GM21381 (cell line): ENCODE data around the gene PSMC6.
A peak's percentile ranks its signal among the peaks of the same experiment; 100 is the strongest.
"Not testable (repeated sequence)": the region's sequence is repeated elsewhere in the genome, so short reads cannot be mapped to it uniquely, and the experiment has no call there.

Source experiments
- ATAC-seq: cut with Tn5 transposase; IDR thresholded peaks from one replicate; pipeline ENCODE4 v1.9.1; 2021; ENCODE audit warnings: mild to moderate bottlenecking, moderate library complexity; ENCODE audit not compliant: unreplicated experiment

PSMC6 gene

GRCh38 chr14:52711666-52712065 lies 4.7 kb downstream of the PSMC6 start:
- ATAC-seq: no peak

GRCh38 chr14:52716155-52716554 lies 9.2 kb downstream of the PSMC6 start:
- no peak for ATAC-seq

DNA sequence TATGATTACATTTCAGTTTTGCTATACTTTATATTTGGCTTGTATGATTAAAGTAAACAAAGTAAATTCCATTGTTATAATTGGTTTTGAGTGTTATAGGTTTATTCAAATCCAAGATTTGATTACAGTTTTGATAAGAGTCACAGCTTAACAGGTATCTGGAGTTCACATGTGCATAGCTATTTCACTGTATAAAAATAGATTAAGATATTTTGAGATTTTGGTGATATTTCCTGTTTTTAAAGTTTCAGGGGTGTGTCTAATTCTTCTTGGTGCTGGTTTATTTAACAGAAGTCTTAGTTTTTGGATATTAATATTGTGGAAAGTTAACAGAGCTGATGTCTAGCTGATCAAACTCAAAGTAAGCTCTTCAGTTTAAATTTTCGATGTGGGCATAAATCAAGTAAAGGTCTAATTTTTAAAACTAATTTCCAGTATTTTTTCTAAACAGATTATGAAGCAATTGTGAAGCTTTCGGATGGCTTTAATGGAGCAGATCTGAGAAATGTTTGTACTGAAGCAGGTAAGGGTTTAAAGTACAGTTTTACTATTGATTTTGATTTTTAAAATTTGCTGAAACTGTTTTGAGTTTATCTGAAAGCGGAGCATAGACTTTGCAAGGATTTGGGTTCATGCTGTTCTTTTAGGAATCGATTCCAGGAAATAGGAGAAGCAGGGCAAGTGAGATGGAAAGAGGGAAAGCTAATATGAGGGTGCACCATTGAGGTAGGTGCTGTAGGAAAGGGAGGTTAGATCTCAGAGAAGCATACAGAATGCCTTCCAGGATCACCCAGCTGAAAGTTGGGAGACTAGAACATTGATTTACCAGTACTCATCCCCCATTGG lies 16.7 kb downstream of the PSMC6 start:
- ATAC-seq: no peak

DNA sequence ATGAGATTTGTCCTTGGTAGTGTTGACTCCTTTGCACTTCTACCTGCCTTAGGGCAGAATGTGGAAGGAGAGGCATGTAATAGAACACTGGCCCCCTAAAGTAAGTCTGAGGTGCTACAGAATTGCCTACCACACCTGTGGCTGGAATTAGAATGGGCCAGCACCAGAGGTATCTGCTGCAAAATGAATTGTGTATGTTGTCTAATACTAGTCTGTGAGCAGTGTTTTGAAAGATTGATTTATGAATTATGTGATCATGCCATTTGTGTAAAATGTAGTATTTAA lies 17.3 kb downstream of the PSMC6 start:
- no peak for ATAC-seq

DNA sequence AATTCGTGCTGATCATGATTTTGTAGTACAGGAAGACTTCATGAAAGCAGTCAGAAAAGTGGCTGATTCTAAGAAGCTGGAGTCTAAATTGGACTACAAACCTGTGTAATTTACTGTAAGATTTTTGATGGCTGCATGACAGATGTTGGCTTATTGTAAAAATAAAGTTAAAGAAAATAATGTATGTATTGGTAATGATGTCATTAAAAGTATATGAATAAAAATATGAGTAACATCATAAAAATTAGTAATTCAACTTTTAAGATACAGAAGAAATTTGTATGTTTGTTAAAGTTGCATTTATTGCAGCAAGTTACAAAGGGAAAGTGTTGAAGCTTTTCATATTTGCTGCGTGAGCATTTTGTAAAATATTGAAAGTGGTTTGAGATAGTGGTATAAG lies 20.5 kb downstream of the PSMC6 start:
- not testable (repeated sequence) for ATAC-seq

- not testable (repeated sequence) for ATAC-seq
These were observed 22.0 kb downstream of the PSMC6 start for GRCh38 chr14:52729035-52729434.

GRCh38 chr14:52729585-52729924 lies 22.6 kb downstream of the PSMC6 start:
- no peak for ATAC-seq

DNA sequence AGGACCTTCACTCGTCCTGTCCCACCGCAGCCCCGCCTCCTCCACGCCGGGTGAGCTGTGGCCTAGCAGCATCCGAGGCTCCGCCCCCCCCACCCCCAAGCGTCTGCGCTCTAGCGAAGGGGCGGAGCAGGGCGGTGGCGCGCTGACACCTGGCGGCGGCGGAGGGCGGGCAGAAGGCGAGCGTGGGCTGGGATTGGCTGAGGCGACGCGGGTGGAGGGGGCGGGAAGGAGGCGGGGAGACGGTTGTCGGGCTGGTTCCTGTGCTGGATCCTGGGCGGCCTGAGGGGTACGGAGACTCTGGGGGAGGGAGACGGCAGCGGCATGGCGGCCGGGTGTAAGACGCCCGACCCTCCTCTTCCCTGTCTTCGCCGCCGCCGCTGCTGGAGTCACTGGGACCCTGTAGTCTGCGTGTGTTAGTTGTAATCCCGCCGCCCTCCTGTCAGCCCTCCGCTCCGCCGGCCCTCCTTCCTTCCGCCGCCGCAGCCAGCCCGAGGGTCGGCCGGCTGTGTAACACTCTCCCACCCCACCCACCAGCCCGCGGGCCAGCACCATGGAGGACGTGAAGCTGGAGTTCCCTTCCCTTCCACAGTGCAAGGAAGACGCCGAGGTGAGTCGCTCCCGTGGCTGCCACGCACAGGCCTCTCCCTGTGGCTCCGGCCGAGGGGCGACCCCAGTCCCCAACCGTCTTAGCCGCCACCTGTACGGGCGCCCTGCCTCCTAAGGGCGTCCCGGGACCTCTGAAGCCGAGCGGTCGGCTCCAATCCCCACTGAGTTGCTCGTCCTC lies 23.1 kb downstream of the PSMC6 start, which contains the start of gene STYX:
TSS of gene STYX (plus strand) at position 242 of the 784 bp plus-strand sequence. CDS start at position 551, 309 bp downstream.
- ATAC-seq: peak; percentile 91

DNA sequence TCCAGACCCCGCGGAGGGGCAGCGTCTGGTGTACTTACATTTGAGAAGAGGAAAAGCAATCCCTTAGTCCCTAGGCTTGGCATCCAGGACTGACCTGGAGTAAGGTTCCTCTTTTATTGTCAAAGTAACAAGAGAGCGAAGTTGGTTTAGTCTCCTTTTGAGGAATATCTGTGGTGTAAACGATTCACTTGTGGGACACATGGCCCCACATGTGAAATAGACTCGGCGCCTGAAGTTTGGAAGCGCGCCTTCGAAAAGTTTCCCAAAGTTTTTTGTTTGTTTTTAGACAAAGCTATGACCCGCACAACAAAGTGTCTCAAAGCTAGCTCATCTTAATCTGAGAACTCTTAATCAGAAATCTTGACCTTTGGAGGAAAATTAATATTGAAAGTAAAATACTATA lies 23.7 kb downstream of the PSMC6 start:
- ATAC-seq: no peak

GRCh38 chr14:52733824-52734223 lies 26.8 kb downstream of the PSMC6 start:
- ATAC-seq: no peak

DNA sequence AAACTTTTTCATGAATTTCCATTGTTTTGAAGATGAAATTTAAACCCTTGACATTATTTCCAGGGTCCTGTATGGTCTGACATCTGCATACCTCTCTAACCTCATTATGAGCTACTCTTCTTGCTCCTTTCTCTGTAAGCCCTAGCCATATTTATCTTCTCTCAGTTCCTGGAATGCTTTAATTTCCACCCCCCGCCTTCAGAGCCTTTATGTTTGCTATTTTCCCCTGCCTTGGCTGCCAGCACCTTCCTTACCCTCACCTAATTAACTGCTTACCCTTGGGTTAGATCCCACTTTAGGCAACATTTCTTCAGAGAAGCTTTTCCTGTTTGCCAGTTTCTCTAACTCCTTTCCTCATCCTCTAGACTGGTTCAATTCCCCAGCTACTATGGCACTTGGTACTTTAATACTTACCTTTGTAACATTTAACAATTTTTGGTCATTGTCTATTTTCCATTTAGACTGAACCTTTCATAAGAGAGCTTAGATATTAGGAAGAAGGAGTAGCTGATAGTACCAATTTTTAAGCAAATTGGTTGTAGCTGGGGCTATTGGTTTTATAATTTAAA lies 29.0 kb downstream of the PSMC6 start:
- no peak for ATAC-seq

DNA sequence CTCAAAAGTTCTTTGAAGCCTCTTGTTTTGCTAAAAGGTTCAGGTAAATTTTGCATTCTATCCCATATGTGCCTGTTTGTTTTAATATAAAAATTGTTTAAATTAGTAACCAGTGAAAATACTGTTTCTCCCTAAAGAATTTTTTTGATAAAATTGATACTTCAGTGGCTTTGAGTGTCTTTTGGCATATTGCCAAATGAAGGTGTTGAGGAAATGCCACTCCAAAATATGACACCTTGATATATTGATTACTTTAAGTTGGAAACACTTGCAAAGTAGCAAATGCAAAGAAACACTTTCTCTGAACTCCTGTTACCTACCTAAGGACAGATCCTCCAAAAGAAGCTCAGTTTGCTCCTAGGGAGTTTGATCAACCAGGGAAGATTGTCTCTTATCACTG lies 31.4 kb downstream of the PSMC6 start:
- no peak for ATAC-seq

DNA sequence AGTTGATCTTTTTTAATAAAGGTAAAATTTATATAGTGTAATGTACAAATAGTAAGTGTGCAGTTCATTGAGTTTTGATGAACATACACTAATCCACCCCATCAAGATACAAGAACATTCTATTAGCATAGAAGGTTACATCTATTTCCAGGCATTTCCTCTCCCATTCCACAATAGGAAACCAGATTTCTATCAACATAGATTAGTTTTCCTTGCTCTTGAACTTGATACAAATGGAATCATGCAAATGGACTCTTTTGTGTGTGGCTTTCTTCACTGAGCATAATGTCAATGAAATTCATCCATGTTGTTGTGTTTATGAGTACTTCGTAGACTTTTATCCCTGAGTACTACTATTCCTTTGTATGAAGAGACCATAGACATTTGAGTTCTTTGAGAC lies 33.8 kb downstream of the PSMC6 start:
- ATAC-seq: no peak

DNA sequence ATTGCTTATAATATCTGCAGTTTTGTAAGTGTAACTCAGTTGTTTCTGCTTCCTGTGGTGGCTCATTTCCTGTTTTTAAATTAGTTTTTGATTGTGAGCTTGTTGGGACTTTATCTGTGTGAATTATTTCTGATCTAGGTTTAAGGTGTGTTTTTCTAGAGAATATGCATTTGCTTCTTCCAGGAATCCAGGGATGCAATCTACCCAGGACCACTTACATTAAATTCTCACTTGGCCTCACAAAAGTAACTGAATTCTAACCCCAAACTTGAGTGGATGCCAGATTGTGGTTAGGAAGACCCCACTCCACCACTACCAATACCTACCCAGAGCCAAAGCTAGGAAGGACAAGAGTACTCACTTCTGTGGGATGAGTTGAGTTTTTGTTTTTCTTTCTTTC lies 34.9 kb downstream of the PSMC6 start:
- no peak for ATAC-seq

DNA sequence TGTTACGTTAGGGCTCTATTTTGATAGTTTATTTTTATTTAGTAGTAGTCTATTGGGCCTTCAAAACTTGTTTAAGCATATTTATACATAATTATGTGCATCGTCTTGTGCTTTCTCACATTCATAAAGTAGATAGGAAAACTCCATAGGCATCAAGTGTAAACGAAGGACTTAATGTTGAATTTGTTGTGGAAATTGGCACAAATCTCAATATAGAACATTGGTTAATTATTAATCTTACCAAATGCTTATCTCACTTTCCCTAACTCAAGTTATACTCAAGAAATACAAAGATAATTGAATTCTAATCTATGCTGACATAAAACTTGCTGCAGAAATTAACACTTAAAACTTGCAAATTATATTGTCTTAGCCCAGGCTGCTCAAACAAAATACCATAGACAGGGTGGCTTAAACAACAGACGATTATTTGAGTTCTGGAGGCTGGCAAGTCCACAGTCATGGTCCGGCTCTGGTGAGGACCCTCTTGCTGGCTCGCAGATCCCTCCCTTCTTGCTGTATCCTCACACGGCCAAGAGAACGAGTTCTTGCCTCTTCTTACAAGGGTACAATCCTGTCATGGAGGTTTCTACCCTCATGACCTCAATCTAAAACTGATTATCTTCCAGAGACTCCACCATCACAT lies 41.8 kb downstream of the PSMC6 start:
- ATAC-seq: no peak

DNA sequence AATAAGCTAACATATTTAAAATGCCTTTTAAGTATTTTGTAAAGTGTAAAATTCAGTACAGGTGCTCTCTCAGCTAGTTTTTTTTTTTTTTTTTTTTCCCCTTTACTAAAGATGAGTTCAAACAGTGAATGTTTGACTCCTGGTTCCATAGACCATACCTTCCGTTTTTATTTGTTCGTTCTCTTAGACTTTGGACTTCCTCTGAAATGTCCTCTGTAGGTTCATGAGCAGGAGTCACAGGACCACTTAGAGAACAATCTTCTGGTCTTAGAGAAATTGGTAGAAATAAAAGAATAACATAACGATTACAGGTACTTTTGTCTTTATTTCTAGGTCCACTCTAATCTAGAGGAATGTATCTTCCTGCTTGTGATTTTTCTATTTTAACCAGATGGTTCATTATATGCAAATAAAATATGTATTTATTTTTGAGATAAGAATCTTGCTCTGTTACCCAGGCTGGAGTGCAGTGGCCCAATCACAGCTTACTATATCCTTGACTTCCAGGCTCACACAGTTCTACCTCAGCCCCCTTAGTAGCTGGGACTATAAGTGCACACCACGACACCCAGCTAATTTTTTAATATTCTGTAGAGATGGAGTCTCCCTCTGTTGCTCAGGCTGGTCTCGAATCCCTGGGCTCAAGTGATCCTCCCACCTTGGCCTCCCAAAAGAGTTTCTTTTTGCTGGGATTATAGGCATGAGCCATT lies 48.8 kb downstream of the PSMC6 start:
- ATAC-seq: no peak

GRCh38 chr14:52759145-52759544 lies 52.1 kb downstream of the PSMC6 start:
- ATAC-seq: no peak

DNA sequence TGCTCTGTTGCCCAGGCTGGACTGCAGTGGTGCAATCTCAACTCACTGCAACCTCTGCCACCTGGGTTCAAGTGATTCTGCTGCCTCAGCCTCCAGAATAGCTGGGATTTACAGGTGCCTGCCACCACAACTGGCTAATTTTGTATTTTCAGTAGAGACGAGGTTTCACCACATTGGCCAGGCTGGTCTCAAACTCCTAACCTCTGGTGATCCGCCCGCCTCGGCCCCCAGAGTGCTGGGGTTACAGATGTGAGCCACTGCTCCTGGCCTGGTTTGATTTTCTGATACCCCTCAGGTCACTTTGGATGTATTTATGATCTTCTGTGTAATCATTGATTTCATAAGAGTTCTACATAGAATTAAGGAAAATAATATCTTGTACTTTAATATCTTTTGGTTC lies 55.9 kb downstream of the PSMC6 start:
- not testable (repeated sequence) for ATAC-seq

DNA sequence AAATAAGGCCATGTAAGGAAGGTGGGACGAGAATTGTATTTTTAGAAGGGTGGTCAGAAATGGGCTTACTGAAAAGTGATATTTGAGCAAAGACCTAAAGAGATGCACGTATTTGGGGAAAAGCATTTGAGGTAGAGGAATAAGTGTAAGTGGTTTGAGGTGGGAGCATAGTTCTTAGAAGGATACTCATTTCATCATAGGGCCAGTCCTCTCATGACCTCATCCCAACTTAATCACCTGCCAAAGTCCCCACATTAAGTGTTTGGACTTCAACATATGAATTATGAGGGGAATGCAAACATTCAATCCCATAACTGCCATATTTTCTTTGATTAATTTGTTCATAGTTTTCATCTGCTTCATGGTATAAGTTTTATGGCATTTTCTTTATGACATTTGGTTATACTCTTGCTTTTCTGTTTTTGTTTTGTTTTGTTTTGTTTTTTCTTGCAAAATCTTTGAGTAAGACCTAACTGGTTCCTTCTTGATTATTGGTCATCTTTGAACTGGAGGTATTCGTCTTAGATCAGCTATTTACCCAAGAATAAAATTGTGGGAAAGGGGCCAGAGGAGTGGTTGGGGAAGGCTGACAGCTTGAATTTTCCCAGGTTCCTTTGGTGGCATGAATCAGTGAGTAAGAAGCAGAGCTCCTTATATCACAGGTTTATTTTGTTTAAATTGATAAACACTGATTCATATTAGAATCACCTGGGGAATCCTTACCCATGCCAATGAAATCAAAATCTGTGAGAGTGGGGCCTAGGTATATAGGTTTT lies 60.2 kb downstream of the PSMC6 start:
- ATAC-seq: no peak

- ATAC-seq: no peak
These were observed 62.9 kb downstream of the PSMC6 start for GRCh38 chr14:52769887-52770286.
